ENCODE measurements around the gene KISS1R.

DNA sequence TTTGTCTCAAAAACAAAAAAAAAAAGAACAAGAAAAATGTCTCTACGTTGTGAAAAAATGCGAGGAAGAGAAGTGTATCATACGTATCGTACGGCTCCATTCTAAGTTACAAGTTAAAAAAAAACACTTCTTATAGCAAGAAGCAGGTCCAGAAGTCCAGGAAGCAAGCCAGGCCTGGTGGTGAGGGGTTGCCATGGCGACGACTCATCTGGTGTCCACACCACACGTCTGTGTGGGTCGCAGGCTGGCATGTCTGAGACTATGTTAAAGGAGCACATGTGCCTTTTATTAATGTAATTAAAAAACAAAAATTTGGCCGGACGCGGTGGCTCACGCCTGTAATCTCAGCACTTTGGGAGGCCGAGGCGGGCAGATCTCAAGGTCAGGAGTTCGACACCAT, 30.1 kb upstream of the KISS1R start:
- TF ChIP-seq, protein P1, sequence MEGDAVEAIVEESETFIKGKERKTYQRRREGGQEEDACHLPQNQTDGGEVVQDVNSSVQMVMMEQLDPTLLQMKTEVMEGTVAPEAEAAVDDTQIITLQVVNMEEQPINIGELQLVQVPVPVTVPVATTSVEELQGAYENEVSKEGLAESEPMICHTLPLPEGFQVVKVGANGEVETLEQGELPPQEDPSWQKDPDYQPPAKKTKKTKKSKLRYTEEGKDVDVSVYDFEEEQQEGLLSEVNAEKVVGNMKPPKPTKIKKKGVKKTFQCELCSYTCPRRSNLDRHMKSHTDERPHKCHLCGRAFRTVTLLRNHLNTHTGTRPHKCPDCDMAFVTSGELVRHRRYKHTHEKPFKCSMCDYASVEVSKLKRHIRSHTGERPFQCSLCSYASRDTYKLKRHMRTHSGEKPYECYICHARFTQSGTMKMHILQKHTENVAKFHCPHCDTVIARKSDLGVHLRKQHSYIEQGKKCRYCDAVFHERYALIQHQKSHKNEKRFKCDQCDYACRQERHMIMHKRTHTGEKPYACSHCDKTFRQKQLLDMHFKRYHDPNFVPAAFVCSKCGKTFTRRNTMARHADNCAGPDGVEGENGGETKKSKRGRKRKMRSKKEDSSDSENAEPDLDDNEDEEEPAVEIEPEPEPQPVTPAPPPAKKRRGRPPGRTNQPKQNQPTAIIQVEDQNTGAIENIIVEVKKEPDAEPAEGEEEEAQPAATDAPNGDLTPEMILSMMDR (IDR thresholded peaks at IDR 0.05): no peak
- TF ChIP-seq POLR2A (IDR thresholded peaks at IDR 0.05): no peak
